Upper lobe of right lung (tissue), 1 donor: ENCODE measurements around the gene FGGY. TPM values are rescaled to one million over a fixed set of nuclear protein-coding genes. Genes with fewer than 3 reads are reported as not detected.

ENCODE experiments used
- ATAC-seq: fragments of 200-7000 bp; cut with Tn5 transposase; one replicate; pipeline ENCODE4 v1.9.1; 2020; ENCODE audit warnings: mild to moderate bottlenecking, moderate library complexity
- DNase-seq: peaks from one replicate; pipeline ENCODE4 v3.0.0-alpha.2; 2020
- H3K27ac ChIP-seq: fragments of 200-600 bp; one replicate; pipeline ENCODE4 v1.8.0; 2022
- H3K27me3 ChIP-seq: fragments of 200-600 bp; one replicate; pipeline ENCODE4 v1.8.0; 2022; ENCODE audit warnings: mild to moderate bottlenecking
- H3K36me3 ChIP-seq: fragments of 200-600 bp; one replicate; pipeline ENCODE4 v1.8.0; 2022
- H3K4me1 ChIP-seq: fragments of 200-600 bp; one replicate; pipeline ENCODE4 v1.8.0; 2022
- H3K4me3 ChIP-seq: fragments of 200-600 bp; one replicate; pipeline ENCODE4 v1.8.0; 2022; ENCODE audit warnings: mild to moderate bottlenecking
- H3K9me3 ChIP-seq: fragments of 200-600 bp; one replicate; pipeline ENCODE4 v1.8.0; 2022
- intact Hi-C: fragments of 100-400 bp; cut with DNase I; formaldehyde crosslinking; loops from one replicate; pipeline ENCODE4 v1.11.0; 2022
- total RNA-seq: library from RNA; stranded (reverse); fragmentation: NEBNext Ultra II Directional; extraction: Animal tissue kit (Norgen Biotek cat#: 25700); gene quantifications from one replicate; pipeline ENCODE4 v1.2.1, GENCODE V29; 2021
- TF ChIP-seq, protein P1 (sequence below): fragments of 200-600 bp; IDR thresholded peaks from one replicate; pipeline ENCODE4 v1.8.0; 2022; ENCODE audit warnings: antibody characterized with exemption
- donor health status: DM: no; HTN: yes; CAD: no; lungs with severe emphysema.

FGGY gene
- total RNA-seq, 1 donor from 2014 or later: 39.2 TPM

DNA sequence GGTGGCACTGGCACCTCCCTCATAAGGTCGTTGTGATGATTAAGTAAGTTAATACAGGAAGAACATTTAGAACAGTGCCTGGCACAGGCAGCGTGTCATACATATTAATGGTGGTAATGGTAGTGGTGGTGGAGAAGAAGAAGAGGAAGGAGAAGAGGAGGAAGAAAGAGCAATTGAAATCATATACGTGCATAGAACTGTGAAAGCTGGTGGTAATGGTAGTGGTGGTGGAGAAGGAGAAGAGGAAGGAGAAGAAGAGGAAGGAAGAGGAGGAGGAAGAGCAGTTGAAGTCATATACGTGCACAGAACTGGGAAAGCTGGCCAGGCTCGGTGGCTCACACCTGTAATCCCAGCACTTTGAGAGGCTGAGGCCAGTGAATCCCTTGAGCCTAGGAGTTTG, 396.5 kb downstream of the FGGY start:
- Histone ChIP-seq H3K4me3 (no peak overlapping the region), H3K9me3 (no peaks in the 10 kb centered on the region), H3K27ac (no peak overlapping the region), H3K36me3 (no peaks in the 10 kb centered on the region), H3K4me1 (peaks cover 32% of the 10 kb centered on the region), H3K27me3 (no peaks in the 10 kb centered on the region)
- intact Hi-C loops: no loop called here
- TF ChIP-seq, protein P1, sequence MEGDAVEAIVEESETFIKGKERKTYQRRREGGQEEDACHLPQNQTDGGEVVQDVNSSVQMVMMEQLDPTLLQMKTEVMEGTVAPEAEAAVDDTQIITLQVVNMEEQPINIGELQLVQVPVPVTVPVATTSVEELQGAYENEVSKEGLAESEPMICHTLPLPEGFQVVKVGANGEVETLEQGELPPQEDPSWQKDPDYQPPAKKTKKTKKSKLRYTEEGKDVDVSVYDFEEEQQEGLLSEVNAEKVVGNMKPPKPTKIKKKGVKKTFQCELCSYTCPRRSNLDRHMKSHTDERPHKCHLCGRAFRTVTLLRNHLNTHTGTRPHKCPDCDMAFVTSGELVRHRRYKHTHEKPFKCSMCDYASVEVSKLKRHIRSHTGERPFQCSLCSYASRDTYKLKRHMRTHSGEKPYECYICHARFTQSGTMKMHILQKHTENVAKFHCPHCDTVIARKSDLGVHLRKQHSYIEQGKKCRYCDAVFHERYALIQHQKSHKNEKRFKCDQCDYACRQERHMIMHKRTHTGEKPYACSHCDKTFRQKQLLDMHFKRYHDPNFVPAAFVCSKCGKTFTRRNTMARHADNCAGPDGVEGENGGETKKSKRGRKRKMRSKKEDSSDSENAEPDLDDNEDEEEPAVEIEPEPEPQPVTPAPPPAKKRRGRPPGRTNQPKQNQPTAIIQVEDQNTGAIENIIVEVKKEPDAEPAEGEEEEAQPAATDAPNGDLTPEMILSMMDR: no peak
- DNase-seq: no peak
- peak; percentile 23 for ATAC-seq

GRCh38 chr1:59695252-59695651, 398.4 kb downstream of the FGGY start:
- TF ChIP-seq, protein P1: no peak
- intact Hi-C loops: no loop called here
- DNase-seq: no peak
- Histone ChIP-seq H3K4me1 (peaks cover 39% of the 10 kb centered on the region), H3K9me3 (no peaks in the 10 kb centered on the region), H3K4me3 (no peak overlapping the region), H3K27ac (no peak overlapping the region), H3K36me3 (no peaks in the 10 kb centered on the region), H3K27me3 (no peaks in the 10 kb centered on the region)
- no peak for ATAC-seq

- TF ChIP-seq, protein P1: no peak
- Histone ChIP-seq H3K27me3 (no peaks in the 10 kb centered on the region), H3K4me3 (peak overlapping the region; percentile 2), H3K4me1 (peaks cover 32% of the 10 kb centered on the region), H3K27ac (no peak overlapping the region), H3K36me3 (no peaks in the 10 kb centered on the region), H3K9me3 (no peaks in the 10 kb centered on the region)
- ATAC-seq (peak; percentile 76), DNase-seq (no peak)
- intact Hi-C loops: no loop called here
Observed at GRCh38 chr1:59696421-59697115, 399.7 kb downstream of the FGGY start.

- Histone ChIP-seq H3K4me3 (peak overlapping the region; percentile 2), H3K27me3 (no peaks in the 10 kb centered on the region), H3K4me1 (peaks cover 25% of the 10 kb centered on the region), H3K36me3 (no peaks in the 10 kb centered on the region), H3K9me3 (no peaks in the 10 kb centered on the region), H3K27ac (peak overlapping the region; percentile 7)
- intact Hi-C loops: no loop called here
- DNase-seq (no peak), ATAC-seq (peak; percentile 9)
- TF ChIP-seq, protein P1: no peak
Observed at GRCh38 chr1:59697150-59697800, 400.4 kb downstream of the FGGY start.

GRCh38 chr1:59698386-59698785, 401.5 kb downstream of the FGGY start:
- Histone ChIP-seq H3K9me3 (no peaks in the 10 kb centered on the region), H3K4me3 (no peak overlapping the region), H3K4me1 (peaks cover 19% of the 10 kb centered on the region), H3K27me3 (no peaks in the 10 kb centered on the region), H3K27ac (no peak overlapping the region), H3K36me3 (no peaks in the 10 kb centered on the region)
- DNase-seq: no peak
- intact Hi-C loops: no loop called here
- TF ChIP-seq, protein P1: no peak
- no peak for ATAC-seq
